Measurements from ENCODE around the gene KCNT1. TPM values are rescaled to one million over a fixed set of nuclear protein-coding genes. Genes with fewer than 3 reads are reported as not detected.

The KCNT1 gene
- total RNA-seq, 1 experiment from 2014 or later = not detected

DNA sequence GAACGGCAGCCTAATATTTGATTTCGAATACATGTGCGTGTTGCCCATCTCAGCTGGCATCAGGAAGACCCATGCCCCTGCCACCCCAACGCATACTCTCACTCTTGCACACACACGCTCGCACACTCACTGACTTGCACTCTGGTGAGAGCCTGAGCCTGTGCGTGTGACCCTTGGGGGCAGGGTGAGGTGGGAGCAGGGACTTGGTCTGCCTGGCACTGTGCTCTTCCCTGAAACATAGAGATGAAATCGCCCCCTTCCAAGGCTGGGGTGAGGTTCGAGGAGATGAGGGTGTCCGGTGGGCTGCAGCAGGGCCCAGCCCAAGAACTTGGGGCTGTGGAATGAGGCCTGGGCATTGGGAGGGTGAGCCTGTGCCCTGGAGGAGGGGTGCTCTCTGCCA lies 37.7 kb upstream of the KCNT1 start:
- BruUV-seq (replicated peaks) = no TSS peak
- H3K4me2 ChIP-seq = no peak overlapping the region
- CTCF ChIA-PET = no interaction called here
- no peaks in the 10 kb centered on the region for H3K36me3 ChIP-seq (ENCODE audit: low read depth)
- intact Hi-C loops (cut with micrococcal nuclease; ENCODE audit: unreplicated experiment) = no loop called here
- no peak overlapping the region for H3K4me3 ChIP-seq
- H3K4me1 ChIP-seq (replicated peaks; ENCODE audit: insufficient read depth) = no peaks in the 10 kb centered on the region
- H4K20me1 ChIP-seq (ENCODE audit: insufficient read depth) = no peaks in the 10 kb centered on the region
- no peak overlapping the region for H2AFZ ChIP-seq
- no peak for TF ChIP-seq CTCF (conservative IDR thresholded peaks at IDR 0.05)
- TF ChIP-seq EZH2 (IDR thresholded peaks at IDR 0.05; ENCODE audit: low read depth) = no peak
- no peaks in the 10 kb centered on the region for H3K9me2 ChIP-seq (ENCODE audit: insufficient read depth)
- H3F3A ChIP-seq (ENCODE audit: insufficient read depth, low read depth) = no peaks in the 10 kb centered on the region
- no peaks in the 10 kb centered on the region for H3K9me3 ChIP-seq (ENCODE audit: insufficient read depth, low read depth)
- no peaks in the 10 kb centered on the region for H3K79me2 ChIP-seq (ENCODE audit: low read depth)
- no peak overlapping the region for H3K27ac ChIP-seq
- POLR2A ChIA-PET (ENCODE audit: unreplicated experiment) = no interaction called here
- H3K27me3 ChIP-seq (ENCODE audit: insufficient read depth, low read depth) = peaks cover 92% of the 10 kb centered on the region
- DNase-seq = no peak

- Histone ChIP-seq H3K4me3 (no peak overlapping the region), H3K36me3 (ENCODE audit: low read depth) (no peaks in the 10 kb centered on the region), H3K27ac (no peak overlapping the region), H3K4me2 (no peak overlapping the region), H3K27me3 (ENCODE audit: insufficient read depth, low read depth) (peaks cover 92% of the 10 kb centered on the region), H2AFZ (no peak overlapping the region), H3K9me2 (ENCODE audit: insufficient read depth) (no peaks in the 10 kb centered on the region), H3K4me1 (replicated peaks; ENCODE audit: insufficient read depth) (no peaks in the 10 kb centered on the region), H3K9me3 (ENCODE audit: insufficient read depth, low read depth) (no peaks in the 10 kb centered on the region), H3F3A (ENCODE audit: insufficient read depth, low read depth) (no peaks in the 10 kb centered on the region), H3K79me2 (ENCODE audit: low read depth) (no peaks in the 10 kb centered on the region), H4K20me1 (ENCODE audit: insufficient read depth) (no peaks in the 10 kb centered on the region)
- POLR2A ChIA-PET (ENCODE audit: unreplicated experiment) = no interaction called here
- TF ChIP-seq CTCF (conservative IDR thresholded peaks at IDR 0.05) = no peak
- TF ChIP-seq EZH2 (IDR thresholded peaks at IDR 0.05; ENCODE audit: low read depth) = no peak
- intact Hi-C loops (cut with micrococcal nuclease; ENCODE audit: unreplicated experiment) = no loop called here
- CTCF ChIA-PET = no interaction called here
- DNase-seq = no peak
- BruUV-seq (replicated peaks) = no TSS peak
These were observed 36.9 kb upstream of the KCNT1 start for GRCh38 chr9:135664801-135665794.

DNA sequence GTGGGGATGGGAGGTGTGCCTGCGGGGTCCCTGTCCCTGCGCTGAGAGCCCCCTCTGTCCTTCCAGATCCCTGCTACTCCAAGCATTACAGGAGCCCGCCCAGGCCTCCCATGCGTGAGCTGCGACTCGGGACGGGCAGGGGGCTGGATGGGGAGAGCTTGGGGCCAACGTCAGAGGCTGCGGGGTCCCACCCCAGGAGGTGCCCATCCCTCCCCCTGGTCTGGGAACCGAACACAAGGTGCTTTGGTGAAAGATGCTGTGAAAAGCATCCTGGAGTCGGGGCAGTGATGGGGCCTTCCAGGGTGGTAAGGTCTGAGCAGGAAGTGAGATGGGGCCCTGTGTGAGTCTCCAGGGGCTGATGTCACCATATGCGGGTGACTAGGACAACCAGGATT lies 36.2 kb upstream of the KCNT1 start:
- Histone ChIP-seq H3F3A (ENCODE audit: insufficient read depth, low read depth) (no peaks in the 10 kb centered on the region), H3K9me3 (ENCODE audit: insufficient read depth, low read depth) (no peaks in the 10 kb centered on the region), H3K4me3 (no peak overlapping the region), H3K4me1 (replicated peaks; ENCODE audit: insufficient read depth) (no peaks in the 10 kb centered on the region), H4K20me1 (ENCODE audit: insufficient read depth) (no peaks in the 10 kb centered on the region), H3K9me2 (ENCODE audit: insufficient read depth) (no peaks in the 10 kb centered on the region), H2AFZ (no peak overlapping the region), H3K27me3 (ENCODE audit: insufficient read depth, low read depth) (peaks cover 91% of the 10 kb centered on the region), H3K27ac (no peak overlapping the region), H3K4me2 (no peak overlapping the region), H3K36me3 (ENCODE audit: low read depth) (no peaks in the 10 kb centered on the region), H3K79me2 (ENCODE audit: low read depth) (no peaks in the 10 kb centered on the region)
- CTCF ChIA-PET = no interaction called here
- BruUV-seq (replicated peaks) = no TSS peak
- TF ChIP-seq EZH2 (IDR thresholded peaks at IDR 0.05; ENCODE audit: low read depth) (peak; percentile 68; the same call in 1 of the 2 replicates), CTCF (conservative IDR thresholded peaks at IDR 0.05) (no peak)
- DNase-seq = no peak
- POLR2A ChIA-PET (ENCODE audit: unreplicated experiment) = no interaction called here
- intact Hi-C loops (cut with micrococcal nuclease; ENCODE audit: unreplicated experiment) = no loop called here
